Fibroblast of lung (primary cell): ENCODE data around the gene RNF152.

Source experiments
- CTCF ChIP-seq, 2 donors: IDR thresholded peaks in 1 of 2; conservative IDR thresholded peaks in 1 of 2; 1 replicate in 1 of 2; 2 replicates in 1 of 2; pipeline ENCODE4 v1.5.1; 2011 to 2012; ENCODE audit warnings: low read length in 2 of 2, control low read depth in 1 of 2, inconsistent platforms in 1 of 2, low read depth in 1 of 2, mild to moderate bottlenecking in 1 of 2
- EZH2 ChIP-seq: IDR thresholded peaks from 2 replicates; pipeline ENCODE4 v1.5.1; 2012; ENCODE audit warnings: low read length, control low read depth, mild to moderate bottlenecking; ENCODE audit errors: missing control alignments

GRCh38 chr18:61869636-61870035, 23.2 kb downstream of the RNF152 start:
- TF ChIP-seq CTCF (conservative IDR thresholded peaks at IDR 0.05 in 1 of 2, IDR thresholded peaks at IDR 0.05 in 1 of 2; ENCODE audit: low read depth in 1 of 2, low read length in 2 of 2) (no peak), EZH2 (no peak)
